Measurements from ENCODE around the gene FBRSL1. TPM values are rescaled to one million over a fixed set of nuclear protein-coding genes. Genes with fewer than 3 reads are reported as not detected.

Gene FBRSL1
- total and polyA plus RNA-seq, 2 donors from 2014 or later = 23.8 to 44.7 TPM

GRCh38 chr12:132529156-132529839 lies 39.3 kb downstream of the FBRSL1 start:
- no peak for TF ChIP-seq CTCF (IDR thresholded peaks at IDR 0.05; ENCODE audit: borderline replicate concordance, extremely low read depth, insufficient read depth)
- Histone ChIP-seq H3K9ac (ENCODE audit: low read length in 3 of 3) (no peak overlapping the region), H3K4me3 (ENCODE audit: low read length in 3 of 3) (no peak overlapping the region), H3K9me3 (ENCODE audit: control insufficient read depth in 2 of 3, insufficient read depth in 1 of 3, low read length in 3 of 3) (no peaks in the 10 kb centered on the region), H3K36me3 (ENCODE audit: control insufficient read depth in 2 of 3, insufficient read depth in 3 of 3, low read length in 3 of 3) (no peaks in the 10 kb centered on the region), H3K27me3 (ENCODE audit: control insufficient read depth, insufficient read depth, low read length) (no peaks in the 10 kb centered on the region), H3K4me1 (ENCODE audit: control insufficient read depth in 2 of 3, insufficient read depth in 2 of 3, low read depth in 1 of 3, low read length in 3 of 3) (peaks cover 0 to 5% (median 0%) of the 10 kb centered on the region in 3 donors), H3K27ac (ENCODE audit: low read depth in 2 of 2, low read length in 2 of 2) (no peak overlapping the region)
- DNase-seq = no peak
- intact Hi-C loops (cut with DNase I) = loop anchor here (10.0 kb wide), 1 partner anchor 114 kb away; no protein-coding TSS in a partner anchor
- FAIRE-seq = no peak

- no peak for FAIRE-seq
- no peaks in the 10 kb centered on the region for H3K27me3 ChIP-seq (ENCODE audit: control insufficient read depth, insufficient read depth, low read length)
- H3K36me3 ChIP-seq (ENCODE audit: control insufficient read depth in 2 of 3, insufficient read depth in 3 of 3, low read length in 3 of 3) = no peaks in the 10 kb centered on the region
- no peaks in the 10 kb centered on the region for H3K9me3 ChIP-seq (ENCODE audit: control insufficient read depth in 2 of 3, insufficient read depth in 1 of 3, low read length in 3 of 3)
- H3K4me1 ChIP-seq (ENCODE audit: control insufficient read depth in 2 of 3, insufficient read depth in 2 of 3, low read depth in 1 of 3, low read length in 3 of 3) = peaks cover 0 to 8% (median 0%) of the 10 kb centered on the region in 3 donors
- intact Hi-C loops (cut with DNase I) = loop anchor here (10.0 kb wide), 1 partner anchor 115 kb away; no protein-coding TSS in a partner anchor
- no peak for TF ChIP-seq CTCF (IDR thresholded peaks at IDR 0.05; ENCODE audit: borderline replicate concordance, extremely low read depth, insufficient read depth)
- H3K9ac ChIP-seq (ENCODE audit: low read length in 3 of 3) = no peak overlapping the region
- H3K27ac ChIP-seq (ENCODE audit: low read depth in 2 of 2, low read length in 2 of 2) = no peak overlapping the region
- H3K4me3 ChIP-seq (ENCODE audit: low read length in 3 of 3) = no peak overlapping the region
- DNase-seq = no peak
Measured at GRCh38 chr12:132529906-132530305, 40.0 kb downstream of the FBRSL1 start.

GRCh38 chr12:132530447-132530846 lies 40.5 kb downstream of the FBRSL1 start:
- H3K9me3 ChIP-seq (ENCODE audit: control insufficient read depth in 2 of 3, insufficient read depth in 1 of 3, low read length in 3 of 3) = no peaks in the 10 kb centered on the region
- no peak overlapping the region for H3K4me3 ChIP-seq (ENCODE audit: low read length in 3 of 3)
- intact Hi-C loops (cut with DNase I) = no loop called here
- no peak overlapping the region for H3K9ac ChIP-seq (ENCODE audit: low read length in 3 of 3)
- no peaks in the 10 kb centered on the region for H3K36me3 ChIP-seq (ENCODE audit: control insufficient read depth in 2 of 3, insufficient read depth in 3 of 3, low read length in 3 of 3)
- H3K27ac ChIP-seq (ENCODE audit: low read depth in 2 of 2, low read length in 2 of 2) = no peak overlapping the region
- H3K4me1 ChIP-seq (ENCODE audit: control insufficient read depth in 2 of 3, insufficient read depth in 2 of 3, low read depth in 1 of 3, low read length in 3 of 3) = peaks cover 0 to 4% (median 0%) of the 10 kb centered on the region in 3 donors
- TF ChIP-seq CTCF (IDR thresholded peaks at IDR 0.05; ENCODE audit: borderline replicate concordance, extremely low read depth, insufficient read depth) = no peak
- no peaks in the 10 kb centered on the region for H3K27me3 ChIP-seq (ENCODE audit: control insufficient read depth, insufficient read depth, low read length)
- no peak for FAIRE-seq
- no peak for DNase-seq
